Esophagus squamous epithelium (tissue), 5 donors: ENCODE results near the gene MGMT. TPM values are rescaled to one million over a fixed set of nuclear protein-coding genes. Genes with fewer than 3 reads are reported as not detected.

Experiments
- DNase-seq: peaks from one replicate; lab custom pipeline; 2025; lab: John Stamatoyannopoulos, UW
- H3K27ac ChIP-seq, 4 donors: fragments of 200-600 bp; sonication (generic); one replicate each; pipeline ENCODE4 v1.5.1; 2016 to 2019; ENCODE audit warnings: mild to moderate bottlenecking in 1 of 4
- H3K27me3 ChIP-seq, 4 donors: fragments of 200-600 bp; sonication (generic); 1 replicate in 3 of 4; 2 replicates in 1 of 4; pipeline versions ENCODE4 v1.5.1 to v1.6.0; 2017 to 2021; ENCODE audit warnings: antibody characterized with exemption in 1 of 4
- H3K36me3 ChIP-seq, 3 donors: fragments of 200-600 bp; sonication (generic); one replicate each; pipeline ENCODE4 v1.5.1; 2016 to 2019
- H3K4me1 ChIP-seq, 3 donors: fragments of 200-600 bp; sonication (generic); one replicate each; pipeline ENCODE4 v1.5.1; 2017 to 2019
- H3K4me3 ChIP-seq, 4 donors: fragments of 200-600 bp; sonication (generic); 1 replicate in 3 of 4; 2 replicates in 1 of 4; pipeline ENCODE4 v1.5.1; 2016 to 2019; ENCODE audit warnings: mild to moderate bottlenecking in 2 of 4, moderate library complexity in 1 of 4
- H3K9me3 ChIP-seq, 3 donors: fragments of 200-600 bp; sonication (generic); one replicate each; pipeline ENCODE4 v1.5.1; 2016 to 2019
- CTCF ChIP-seq, 6 experiments: fragments of 450-650 bp in 4 of 6; fragments of 200-600 bp in 2 of 6; sonication (generic) in 2 of 6; IDR thresholded peaks; one replicate each; pipeline ENCODE4 v1.5.1; 2016 to 2019; ENCODE audit warnings: antibody characterized with exemption in 6 of 6, mild to moderate bottlenecking in 4 of 6, moderate library complexity in 4 of 6
- POLR2A ChIP-seq, 4 donors: fragments of 450-650 bp; IDR thresholded peaks; one replicate each; pipeline ENCODE4 v1.6.1; 2017; ENCODE audit warnings: antibody characterized with exemption in 4 of 4, mild to moderate bottlenecking in 4 of 4, moderate library complexity in 3 of 4
- WGBS, 2 donors: methylation state at CpG; one replicate each; pipeline ENCODE4 v1.1.5; 2018; 5-methylcytosine and 5-hydroxymethylcytosine counted together
- intact Hi-C: fragments of 100-400 bp; cut with DNase I; formaldehyde crosslinking; loops from one replicate; pipeline ENCODE4 v1.15.0; 2022
- total RNA-seq, 4 donors: library from RNA; depleted of rRNA; stranded (reverse); fragments of >200 nt; gene quantifications; one replicate each; pipeline ENCODE4 v1.1.0, GENCODE V29; 2016
- donor health status: DM: yes; HTN: yes; CAD: no.

MGMT gene
- total RNA-seq, 4 donors from 2014 or later, result 15.6 to 28.8 (median 18.4) TPM

- intact Hi-C loops, result no loop called here
- WGBS, 2 donors, result 56 to 70% methylated on average over 5 to 10 of the region's 26 CpGs
- H3K4me3 ChIP-seq, result no peak overlapping the region
- no peaks in the 10 kb centered on the region for H3K27me3 ChIP-seq
- no peak for TF ChIP-seq CTCF (IDR thresholded peaks at IDR 0.05)
- TF ChIP-seq POLR2A (IDR thresholded peaks at IDR 0.05), result no peak
- H3K27ac ChIP-seq, result no peak overlapping the region
- H3K4me1 ChIP-seq, result no peaks in the 10 kb centered on the region
- H3K36me3 ChIP-seq, result no peaks in the 10 kb centered on the region
- DNase-seq, result no peak
- H3K9me3 ChIP-seq, result peaks cover 0 to 25% (median 3%) of the 10 kb centered on the region in 3 donors
Observed at GRCh38 chr10:129808092-129808983, 341.3 kb downstream of the MGMT start.

- intact Hi-C loops, result no loop called here
- TF ChIP-seq CTCF (IDR thresholded peaks at IDR 0.05) (no peak), POLR2A (IDR thresholded peaks at IDR 0.05) (no peak)
- DNase-seq, result no peak
- Histone ChIP-seq H3K9me3 (peaks cover 0 to 20% (median 0%) of the 10 kb centered on the region in 3 donors), H3K27ac (no peak overlapping the region), H3K4me3 (no peak overlapping the region), H3K36me3 (no peaks in the 10 kb centered on the region), H3K27me3 (peaks cover 0 to 8% (median 0%) of the 10 kb centered on the region in 4 donors), H3K4me1 (no peaks in the 10 kb centered on the region)
- 70 to 80% methylated on average over 3 to 6 of the region's 9 CpGs for WGBS, 2 donors
Observed at GRCh38 chr10:129809431-129809830, 342.4 kb downstream of the MGMT start.

GRCh38 chr10:129809841-129810240 is 342.8 kb downstream of the MGMT start:
- intact Hi-C loops, result no loop called here
- H3K4me1 ChIP-seq, result no peaks in the 10 kb centered on the region
- no peak overlapping the region for H3K27ac ChIP-seq
- WGBS, 2 donors, result 79 to 88% methylated on average over 7 to 13 of the region's 13 CpGs
- H3K9me3 ChIP-seq, result peaks cover 0 to 20% (median 0%) of the 10 kb centered on the region in 3 donors
- no peak overlapping the region for H3K4me3 ChIP-seq
- DNase-seq, result no peak
- peaks cover 0 to 8% (median 0%) of the 10 kb centered on the region in 4 donors for H3K27me3 ChIP-seq
- no peak for TF ChIP-seq POLR2A (IDR thresholded peaks at IDR 0.05)
- TF ChIP-seq CTCF (IDR thresholded peaks at IDR 0.05), result no peak
- H3K36me3 ChIP-seq, result no peaks in the 10 kb centered on the region

- 82 to 87% methylated on average over 5 to 9 of the region's 9 CpGs for WGBS, 2 donors
- Histone ChIP-seq H3K9me3 (peaks cover 0 to 21% (median 0%) of the 10 kb centered on the region in 3 donors), H3K36me3 (no peaks in the 10 kb centered on the region), H3K27me3 (peaks cover 0 to 8% (median 0%) of the 10 kb centered on the region in 4 donors), H3K4me1 (no peaks in the 10 kb centered on the region), H3K27ac (no peak overlapping the region), H3K4me3 (no peak overlapping the region)
- DNase-seq, result no peak
- TF ChIP-seq POLR2A (IDR thresholded peaks at IDR 0.05) (no peak), CTCF (IDR thresholded peaks at IDR 0.05) (no peak)
- intact Hi-C loops, result no loop called here
Observed at GRCh38 chr10:129811208-129811607, 344.2 kb downstream of the MGMT start.

- H3K27ac ChIP-seq, result no peak overlapping the region
- TF ChIP-seq CTCF (IDR thresholded peaks at IDR 0.05), result no peak
- no peak for TF ChIP-seq POLR2A (IDR thresholded peaks at IDR 0.05)
- DNase-seq, result no peak
- no peaks in the 10 kb centered on the region for H3K4me1 ChIP-seq
- H3K4me3 ChIP-seq, result no peak overlapping the region
- intact Hi-C loops, result no loop called here
- H3K36me3 ChIP-seq, result no peaks in the 10 kb centered on the region
- 71 to 72% methylated on average over 5 to 7 of the region's 7 CpGs for WGBS, 2 donors
- H3K9me3 ChIP-seq, result peaks cover 0 to 24% (median 0%) of the 10 kb centered on the region in 3 donors
- H3K27me3 ChIP-seq, result peaks cover 0 to 8% (median 0%) of the 10 kb centered on the region in 4 donors
Observed at GRCh38 chr10:129812398-129812797, 345.4 kb downstream of the MGMT start.
